HCEC 1CT (cell line): ENCODE measurements around the gene STAP1.
"Not testable (repeated sequence)": the region's sequence is repeated elsewhere in the genome, so short reads cannot be mapped to it uniquely, and the experiment has no call there.

ENCODE experiments used
- DNase-seq: peaks from one replicate; pipeline ENCODE4 v3.0.0-alpha.2; 2017

The STAP1 gene

DNA sequence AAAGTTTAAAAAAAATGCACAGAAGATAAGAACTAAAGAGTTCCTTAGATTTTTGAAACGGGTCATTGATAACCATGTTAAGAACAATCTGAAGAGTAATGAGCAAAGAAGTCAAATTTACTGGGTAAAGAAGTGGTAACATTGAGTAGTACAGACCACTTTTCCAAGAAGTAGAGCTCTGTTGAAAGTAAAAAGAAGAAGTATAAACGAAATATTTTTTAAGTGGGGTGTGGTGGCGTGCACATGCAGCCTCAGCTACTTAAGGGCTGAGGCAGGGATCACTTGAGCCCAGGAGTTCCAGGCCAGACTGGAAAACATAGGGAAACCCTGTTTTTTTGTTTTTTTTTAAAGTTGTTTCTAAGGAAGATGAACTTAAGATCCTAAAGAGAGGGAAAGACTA is 74.0 kb downstream of the STAP1 start:
- no peak for DNase-seq

DNA sequence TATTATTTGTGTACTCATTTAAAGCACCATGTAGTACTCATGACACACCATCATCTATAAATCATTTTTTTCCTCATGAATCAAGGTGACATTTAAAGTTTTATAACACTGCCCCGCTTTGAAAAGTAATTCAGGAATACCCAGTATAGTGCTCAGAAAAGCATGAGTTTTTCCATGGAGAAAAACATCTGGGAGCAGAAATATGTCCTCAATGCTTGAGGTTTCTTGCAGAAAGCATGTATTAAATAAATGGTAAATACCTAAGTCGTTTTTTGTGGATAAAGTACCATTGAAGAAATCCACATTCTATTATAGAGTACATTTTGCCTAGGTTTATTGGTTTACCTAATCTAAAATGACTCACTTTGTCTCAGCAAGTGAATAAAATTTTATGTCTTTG is 76.2 kb downstream of the STAP1 start:
- no peak for DNase-seq

DNA sequence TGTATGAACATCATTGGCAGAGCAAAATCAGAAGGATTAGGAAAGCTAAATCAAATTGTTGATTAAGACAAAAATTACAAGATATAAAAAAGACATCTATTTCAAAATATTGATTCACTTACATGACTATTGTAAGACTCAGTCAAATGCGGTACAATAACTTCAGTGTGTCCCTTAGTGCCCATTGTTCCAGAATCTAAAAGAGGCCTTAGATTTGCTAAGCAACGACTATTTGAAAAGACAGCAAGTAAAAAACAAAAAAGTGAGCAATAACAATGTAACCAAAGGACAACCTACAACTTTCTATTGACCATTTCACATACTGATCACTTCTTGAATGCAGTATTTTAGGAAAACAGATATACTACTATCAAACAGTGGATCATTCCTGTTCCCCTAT is 76.8 kb downstream of the STAP1 start:
- DNase-seq: no peak

DNA sequence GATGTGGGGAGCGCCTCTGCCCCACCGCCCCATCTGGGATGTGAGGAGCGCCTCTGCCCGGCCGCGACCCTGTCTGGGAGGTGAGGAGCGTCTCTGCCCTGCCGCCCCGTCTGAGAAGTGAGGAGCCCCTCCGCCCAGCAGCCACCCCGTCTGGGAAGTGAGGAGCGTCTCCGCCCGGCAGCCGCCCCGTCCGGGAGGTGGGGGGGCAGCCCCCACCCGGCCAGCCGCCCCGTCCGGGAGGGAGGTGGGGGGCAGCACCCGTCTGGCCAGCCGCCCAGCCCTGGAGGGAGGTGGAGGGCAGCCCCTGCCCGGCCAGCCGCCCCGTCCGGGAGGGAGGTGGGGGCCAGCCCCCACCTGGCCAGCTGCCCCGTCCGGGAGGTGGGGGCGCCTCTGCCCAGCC is 78.5 kb downstream of the STAP1 start:
- DNase-seq: not testable (repeated sequence)

DNA sequence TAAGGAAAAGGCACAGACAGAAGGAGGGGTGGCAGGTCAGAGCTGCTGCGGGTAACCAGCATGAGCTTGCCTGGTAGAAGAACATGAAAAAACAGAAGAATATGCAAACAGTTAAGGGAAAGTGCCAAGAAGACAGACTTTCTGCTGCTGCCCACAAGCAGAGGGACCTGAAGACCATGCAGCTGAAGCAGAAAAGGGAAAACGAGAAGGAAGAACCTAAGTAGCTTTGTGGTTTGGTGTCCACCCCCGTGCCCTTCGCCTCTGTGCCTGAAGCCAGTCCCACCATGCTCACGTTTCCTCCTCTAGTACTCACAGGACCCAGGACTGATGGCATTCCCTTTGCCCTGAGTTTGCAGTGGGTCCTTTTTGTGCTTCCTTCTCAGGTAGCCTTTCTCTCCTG is 79.6 kb downstream of the STAP1 start:
- no peak for DNase-seq

DNA sequence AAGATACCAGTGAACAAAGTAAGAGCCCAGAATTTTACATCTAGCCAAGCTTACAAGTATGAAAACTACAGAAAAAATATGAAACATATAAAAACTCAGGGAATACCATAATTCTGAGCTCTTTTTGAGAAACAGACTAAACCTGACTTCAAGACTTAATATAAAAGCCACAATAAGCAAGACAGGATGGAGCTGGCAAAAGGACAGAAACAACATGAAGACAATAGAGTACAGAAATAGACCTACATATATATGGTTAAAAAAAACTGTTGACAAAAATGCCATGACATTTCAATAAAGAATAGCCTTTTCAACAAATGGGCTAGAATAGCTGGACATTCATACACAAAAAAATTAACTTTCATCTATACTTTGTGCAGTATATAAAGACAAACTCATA is 93.0 kb downstream of the STAP1 start:
- DNase-seq: no peak
